GM18511 (cell line): ENCODE measurements around the gene CHD6.

Experiments used
- ATAC-seq: cut with Tn5 transposase; IDR thresholded peaks from one replicate; pipeline ENCODE4 v1.9.1; 2021; ENCODE audit warnings: mild to moderate bottlenecking, moderate library complexity; ENCODE audit not compliant: unreplicated experiment

CHD6 gene

GRCh38 chr20:41617902-41618806 is at the start of gene CHD6:
CHD6 (minus strand) TSS chr20:41618377; CDS start chr20:41551337, 67,040 bp downstream.
- peak; percentile 99 for ATAC-seq

- peak; percentile 56 for ATAC-seq
These were observed 46.4 kb upstream of the CHD6 start for GRCh38 chr20:41664584-41664983.

- no peak for ATAC-seq
These were observed 39.5 kb upstream of the CHD6 start for GRCh38 chr20:41657655-41658054.

- ATAC-seq, result no peak
These were observed 37.9 kb upstream of the CHD6 start for GRCh38 chr20:41655962-41656618.

GRCh38 chr20:41654884-41655283 is 36.7 kb upstream of the CHD6 start:
- no peak for ATAC-seq

- ATAC-seq, result no peak
These were observed 36.1 kb upstream of the CHD6 start for GRCh38 chr20:41654292-41654691.

GRCh38 chr20:41650231-41650948 is 32.2 kb upstream of the CHD6 start:
- no peak for ATAC-seq

- no peak for ATAC-seq
These were observed 31.3 kb upstream of the CHD6 start for GRCh38 chr20:41649489-41649888.

- no peak for ATAC-seq
These were observed 27.2 kb upstream of the CHD6 start for GRCh38 chr20:41645372-41645771.

- no peak for ATAC-seq
These were observed 25.3 kb upstream of the CHD6 start for GRCh38 chr20:41643504-41643938.

GRCh38 chr20:41639630-41640029 is 21.5 kb upstream of the CHD6 start:
- ATAC-seq, result no peak

- ATAC-seq, result no peak
These were observed 20.3 kb upstream of the CHD6 start for GRCh38 chr20:41638456-41638855.

- ATAC-seq, result no peak
These were observed 17.0 kb upstream of the CHD6 start for GRCh38 chr20:41635158-41635557.

GRCh38 chr20:41632896-41633295 is 14.7 kb upstream of the CHD6 start:
- ATAC-seq, result no peak

- ATAC-seq, result no peak
These were observed 13.6 kb upstream of the CHD6 start for GRCh38 chr20:41631826-41632225.

- no peak for ATAC-seq
These were observed 12.7 kb upstream of the CHD6 start for GRCh38 chr20:41630846-41631245.

GRCh38 chr20:41627611-41628244 is 9.6 kb upstream of the CHD6 start:
- no peak for ATAC-seq

GRCh38 chr20:41627001-41627495 is 8.9 kb upstream of the CHD6 start:
- ATAC-seq, result no peak

- no peak for ATAC-seq
These were observed 5.6 kb upstream of the CHD6 start for GRCh38 chr20:41623625-41624375.

GRCh38 chr20:41622584-41622983 is 4.4 kb upstream of the CHD6 start:
- ATAC-seq, result no peak
